HepG2 (cell line): Measurements from ENCODE around the gene TMEM134. TPM values are rescaled to one million over a fixed set of nuclear protein-coding genes. Genes with fewer than 3 reads are reported as not detected.
A peak's percentile ranks its signal among the peaks of the same experiment; 100 is the strongest.

Source experiments
- BCLAF1 ChIP-seq: fragments of 450-650 bp; IDR thresholded peaks from 2 replicates; pipeline ENCODE4 v1.6.1; 2017; ENCODE audit warnings: mild to moderate bottlenecking
- CC2D1A ChIP-seq: sonication (generic); formaldehyde crosslinking; IDR thresholded peaks from 2 replicates; pipeline ENCODE4 v1.8.1; 2023; ENCODE audit warnings: mild to moderate bottlenecking, missing genetic modification reagents
- CSRNP1 ChIP-seq: sonication (generic); formaldehyde crosslinking; IDR thresholded peaks from 2 replicates; pipeline ENCODE4 v1.8.1; 2023; ENCODE audit warnings: mild to moderate bottlenecking, missing genetic modification reagents
- DBP ChIP-seq: sonication (generic); formaldehyde crosslinking; IDR thresholded peaks from 2 replicates; pipeline ENCODE4 v1.4.0; 2020; ENCODE audit warnings: missing genetic modification reagents; ENCODE audit errors: not compliant biosample characterization
- HMGXB3 ChIP-seq: sonication (generic); formaldehyde crosslinking; IDR thresholded peaks from 2 replicates; pipeline ENCODE4 v1.4.0; 2020; ENCODE audit warnings: missing genetic modification reagents, borderline replicate concordance
- MXI1 ChIP-seq: IDR thresholded peaks from 3 replicates; pipeline ENCODE4 v1.6.1; 2012; ENCODE audit warnings: low read depth, low read length, inconsistent platforms, borderline replicate concordance
- SALL1 ChIP-seq: sonication (generic); formaldehyde crosslinking; IDR thresholded peaks from 2 replicates; pipeline ENCODE4 v1.8.0; 2022; ENCODE audit warnings: mild to moderate bottlenecking, missing genetic modification reagents
- ZBTB38 ChIP-seq: sonication (generic); formaldehyde crosslinking; IDR thresholded peaks from 2 replicates; pipeline ENCODE4 v1.5.1; 2020; ENCODE audit warnings: mild to moderate bottlenecking, missing genetic modification reagents
- ZHX1 ChIP-seq: sonication (generic); formaldehyde crosslinking; IDR thresholded peaks from 2 replicates; pipeline ENCODE4 v1.8.1; 2022; ENCODE audit warnings: low read depth, mild to moderate bottlenecking, missing genetic modification reagents
- ZNF124 ChIP-seq: sonication (generic); formaldehyde crosslinking; IDR thresholded peaks from 2 replicates; pipeline ENCODE4 v1.4.0; 2020; ENCODE audit warnings: missing genetic modification reagents
- ZNF260 ChIP-seq: sonication (generic); formaldehyde crosslinking; IDR thresholded peaks from 2 replicates; pipeline ENCODE4 v1.4.0; 2020; ENCODE audit warnings: missing genetic modification reagents, low read depth, mild to moderate bottlenecking, borderline replicate concordance
- ZNF569 ChIP-seq: sonication (generic); formaldehyde crosslinking; IDR thresholded peaks from 2 replicates; pipeline ENCODE4 v1.5.0; 2020; ENCODE audit warnings: mild to moderate bottlenecking, missing genetic modification reagents, moderate library complexity, borderline replicate concordance
- polyA plus RNA-seq, 8 experiments: library from polyadenylated mRNA; depleted of rRNA in 3 of 8; stranded (reverse) in 7 of 8; unstranded in 1 of 8; fragments of >200 nt; fragmentation: Illumina TruSeq in 4 of 8; extraction: Trizol in 4 of 8; gene quantifications; 2 replicates each; pipeline versions ENCODE4 v1.2.1 to v1.2.3, GENCODE V29; 2011 to 2016; ENCODE audit warnings: low read depth in 4 of 8, missing spikeins in 1 of 8, mixed read lengths in 1 of 8; ENCODE audit not compliant: insufficient read depth in 1 of 8
- total RNA-seq, 5 experiments: library from RNA; depleted of rRNA; stranded (reverse); fragments of >200 nt; fragmentation: Illumina TruSeq; extraction: Trizol; gene quantifications; 2 replicates each; pipeline ENCODE4 v1.2.3, GENCODE V29; 2016; ENCODE audit warnings: low read depth in 1 of 5

Gene TMEM134
- total and polyA plus RNA-seq, 2 of the 13 experiments (the other 11 are each of a cell fraction or from before 2014, with no cell fraction given), result 6.9 to 26.9 TPM

GRCh38 chr11:67504005-67504949, 35.2 kb upstream of the TMEM134 start (continued):
- TF ChIP-seq ZHX1 (CRISPR knock-in tag) (no peak), CSRNP1 (CRISPR knock-in tag) (no peak), ZNF569 (no peak), DBP (CRISPR knock-in tag) (no peak), CC2D1A (no peak), ZNF260 (CRISPR knock-in tag) (no peak), MXI1 (no peak; the same call in 2 of the 3 replicates), ZBTB38 (CRISPR knock-in tag) (no peak), HMGXB3 (CRISPR knock-in tag) (no peak), SALL1 (CRISPR knock-in tag) (0 out of 2 replicates have a peak, but pooled peaks have one; percentile 5), ZNF124 (no peak), BCLAF1 (no peak)
